ENCODE results near the gene APP. TPM values are rescaled to one million over a fixed set of nuclear protein-coding genes. Genes with fewer than 3 reads are reported as not detected.

Gene APP
- total and polyA plus RNA-seq, 2 of the 13 experiments (the other 11 are each of a cell fraction or from before 2014, with no cell fraction given): 70.6 to 262 TPM

DNA sequence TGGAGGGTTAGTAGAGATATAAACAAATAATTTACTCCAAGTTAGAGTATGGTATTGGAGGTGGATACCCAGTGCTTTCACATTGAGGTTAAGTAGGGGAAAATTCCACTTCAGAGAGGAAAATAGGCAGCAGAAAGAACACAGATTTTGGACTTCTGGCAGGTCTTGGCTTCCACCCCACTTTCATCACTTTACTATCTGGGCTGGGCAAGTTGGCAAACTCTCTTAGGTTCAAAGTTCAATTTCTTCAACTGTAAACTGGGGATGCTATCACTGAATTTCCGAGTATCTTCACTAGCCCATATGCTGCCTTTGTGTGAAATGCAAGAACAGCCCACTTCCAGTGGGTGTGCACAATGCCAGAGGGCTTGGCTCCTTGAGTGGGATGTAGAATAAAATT, 220.9 kb downstream of the APP start (continued):
- TF ChIP-seq ZNF878 (CRISPR knock-in tag; IDR thresholded peaks at IDR 0.05) (no peak), ZSCAN12 (CRISPR knock-in tag; IDR thresholded peaks at IDR 0.05) (no peak), ZNF557 (CRISPR knock-in tag; IDR thresholded peaks at IDR 0.05) (no peak), ARNTL (CRISPR knock-in tag; IDR thresholded peaks at IDR 0.05) (no peak)

DNA sequence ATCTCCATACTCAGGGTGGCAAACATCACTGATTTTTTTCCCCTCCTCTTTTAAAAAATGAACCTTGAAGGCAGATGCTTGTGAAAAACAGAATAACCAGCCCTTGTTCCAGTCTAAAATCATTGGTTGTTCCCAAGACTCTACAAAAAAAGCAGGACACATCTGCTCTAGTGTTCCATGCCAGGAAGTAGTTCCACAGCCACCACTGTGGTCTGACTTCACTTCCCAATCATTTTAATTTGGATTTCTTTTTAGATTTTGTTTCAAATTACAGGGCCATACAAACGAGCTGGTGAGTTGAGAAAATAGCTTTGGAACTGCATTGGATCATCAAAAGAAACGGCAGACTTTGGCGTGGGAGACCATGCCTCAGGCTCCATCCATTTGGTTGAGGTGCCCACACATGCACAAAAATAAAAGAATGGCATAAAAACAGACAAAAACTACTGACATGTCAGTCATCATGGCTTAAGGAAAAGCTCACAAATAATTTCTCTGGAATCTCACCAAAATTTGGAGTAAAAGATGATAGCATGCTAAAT, 225.8 kb downstream of the APP start:
- Histone ChIP-seq H3K27ac (ENCODE audit: extremely low read length, insufficient read depth, low read length) (no peak overlapping the region), H3K4me1 (ENCODE audit: insufficient read depth, low read length) (peaks cover 11% of the 10 kb centered on the region), H3K4me2 (ENCODE audit: low read depth, low read length) (no peak overlapping the region), H3K4me3 (replicated peaks in 1 of 3; ENCODE audit: insufficient read depth in 1 of 3, low read depth in 2 of 3, low read length in 3 of 3) (no peak overlapping the region), H4K20me1 (ENCODE audit: insufficient read depth, low read length) (no peaks in the 10 kb centered on the region), H3K27me3 (ENCODE audit: control insufficient read depth in 1 of 2, insufficient read depth in 2 of 2, low read length in 2 of 2) (no peaks in the 10 kb centered on the region), H2AFZ (ENCODE audit: low read length) (no peak overlapping the region), H3K9me3 (ENCODE audit: low read length) (no peaks in the 10 kb centered on the region; the same call in 1 of the 2 replicates), H3K36me3 (replicated peaks in 1 of 2; ENCODE audit: control insufficient read depth in 1 of 2, insufficient read depth in 2 of 2, low read length in 2 of 2) (no peaks in the 10 kb centered on the region), H3K79me2 (ENCODE audit: insufficient read depth, low read length) (no peaks in the 10 kb centered on the region), H3K9ac (ENCODE audit: insufficient read depth, low read depth, low read length) (no peak overlapping the region)
- in situ Hi-C loops (cut with HindIII; ENCODE audit: extremely low pct_ligation_motif_present, low pct_unique_long_range_greater_than_20kb) (no loop called here), intact Hi-C loops (cut with micrococcal nuclease; ENCODE audit: unreplicated experiment) (no loop called here)
- WGBS (ENCODE audit: low lambda C conversion rate): 56% methylated on average over 3 of the region's 3 CpGs
- TF ChIP-seq CTCF (CRISPR knock-in tag; IDR thresholded peaks at IDR 0.05): no peak
- no peak for TF ChIP-seq TGIF2 (CRISPR knock-in tag; IDR thresholded peaks at IDR 0.05)
- CTCF ChIA-PET (ENCODE audit: low intra/inter-chr PET ratio, low total read pairs): no interaction called here
- no TSS peak for BruUV-seq (replicated peaks)
- no peak for ATAC-seq
- POLR2A ChIA-PET: no interaction called here
- FAIRE-seq: no peak
- no peak for DNase-seq (ENCODE audit: low spot score)

Data from HepG2 (cell line).